GM18858 (cell line): ENCODE measurements around the gene CHRNA4.
"Not testable (repeated sequence)": the region's sequence is repeated elsewhere in the genome, so short reads cannot be mapped to it uniquely, and the experiment has no call there.

Experiments
- ATAC-seq: cut with Tn5 transposase; IDR thresholded peaks from one replicate; pipeline ENCODE4 v1.9.1; 2021; ENCODE audit not compliant: unreplicated experiment

Gene CHRNA4

DNA sequence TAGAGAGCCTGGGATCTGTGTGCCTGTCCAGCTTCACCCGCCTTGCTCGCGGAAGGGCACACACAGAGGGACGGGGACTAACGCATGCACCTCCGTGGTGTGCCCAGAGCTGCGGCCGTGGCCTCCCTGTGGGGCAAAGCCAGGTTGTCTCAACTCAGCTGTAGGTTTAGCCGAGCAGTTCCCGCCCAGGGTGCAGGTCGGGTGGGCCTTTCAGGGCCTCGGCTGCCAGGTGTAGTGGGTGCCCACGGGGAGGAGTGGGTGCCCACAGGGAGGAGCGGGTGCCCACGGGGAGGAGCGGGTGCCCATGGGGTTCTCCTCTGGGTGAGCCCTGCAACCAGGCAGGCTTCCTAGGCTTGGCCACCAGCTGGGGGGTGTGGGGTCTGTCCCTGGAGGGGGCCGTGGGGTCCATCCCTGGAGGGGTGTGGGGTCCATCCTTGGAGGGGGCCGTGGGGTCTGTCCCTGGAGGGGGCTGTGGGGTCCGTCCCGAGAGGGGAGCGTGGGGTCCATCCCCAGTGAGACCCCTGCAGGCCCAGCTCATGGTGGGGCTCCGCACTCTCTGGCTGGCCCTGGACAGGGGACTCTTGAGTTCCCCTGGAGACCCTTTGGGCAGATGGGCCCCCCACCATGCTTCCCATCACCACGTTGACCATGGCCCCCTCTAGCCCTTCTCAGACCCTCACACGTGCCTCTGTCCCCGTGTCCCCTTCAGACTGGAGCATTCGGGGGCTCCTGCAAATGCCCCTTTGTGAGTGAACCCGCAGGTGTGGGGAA is 37.8 kb upstream of the CHRNA4 start:
- ATAC-seq: no peak

DNA sequence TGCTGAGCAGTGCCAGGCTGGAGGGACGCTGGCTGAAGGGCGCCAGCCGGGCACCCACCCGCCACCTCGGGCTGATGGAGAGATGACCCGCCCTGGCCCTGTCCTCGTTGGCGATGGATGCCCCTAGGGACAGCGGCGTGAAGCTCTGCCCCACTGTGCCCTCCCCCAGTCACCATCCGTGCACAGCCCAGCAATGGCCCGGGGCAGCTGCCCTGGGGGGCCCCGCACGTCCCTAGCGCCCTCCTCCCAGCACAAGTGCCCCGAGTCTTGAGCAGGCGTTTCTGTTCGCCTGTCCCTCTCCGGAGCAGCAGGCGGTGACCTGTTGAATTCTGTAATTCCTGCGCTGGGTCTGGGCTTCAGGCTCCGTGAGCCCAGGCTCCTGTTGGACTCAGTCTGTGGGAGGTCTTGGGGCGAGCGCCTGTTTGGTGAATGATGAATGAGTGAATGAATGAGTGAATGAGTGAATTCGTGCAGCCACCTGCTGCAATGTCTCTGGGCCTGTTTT is 36.8 kb upstream of the CHRNA4 start:
- ATAC-seq: no peak

DNA sequence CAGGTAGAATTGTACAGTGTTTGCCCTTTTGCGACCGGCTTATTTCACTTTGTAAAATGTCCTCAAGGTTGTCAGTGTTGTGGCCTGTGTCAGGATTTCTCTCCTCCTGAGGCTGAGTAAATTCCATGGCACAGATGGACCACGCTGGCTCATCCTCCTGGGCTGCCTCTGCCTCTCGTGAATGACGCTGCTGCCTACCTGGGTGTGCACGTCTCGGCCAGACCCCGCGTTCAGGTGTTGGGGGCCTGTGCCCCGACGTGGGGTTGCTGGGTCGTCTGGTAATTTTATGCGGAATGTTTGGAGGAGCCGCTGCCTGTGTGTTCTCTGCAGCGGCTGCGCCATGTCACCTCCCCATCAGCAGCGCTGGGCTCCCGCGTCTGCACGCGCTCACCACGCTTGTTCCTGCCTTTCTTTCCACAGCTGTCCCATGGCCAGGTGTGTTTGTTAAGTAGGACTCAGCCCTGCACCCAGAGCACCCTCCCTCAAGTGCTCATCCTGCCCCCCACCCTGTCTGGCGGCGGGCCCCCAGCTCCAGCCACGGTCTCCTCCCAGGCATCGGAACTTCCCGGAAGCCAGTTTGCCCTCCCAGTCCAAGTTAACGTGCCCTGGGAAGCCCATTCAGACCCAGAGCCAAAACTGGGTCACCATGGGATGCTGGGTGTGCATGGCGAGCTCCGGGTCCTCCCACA is 36.1 kb upstream of the CHRNA4 start:
- ATAC-seq: no peak

DNA sequence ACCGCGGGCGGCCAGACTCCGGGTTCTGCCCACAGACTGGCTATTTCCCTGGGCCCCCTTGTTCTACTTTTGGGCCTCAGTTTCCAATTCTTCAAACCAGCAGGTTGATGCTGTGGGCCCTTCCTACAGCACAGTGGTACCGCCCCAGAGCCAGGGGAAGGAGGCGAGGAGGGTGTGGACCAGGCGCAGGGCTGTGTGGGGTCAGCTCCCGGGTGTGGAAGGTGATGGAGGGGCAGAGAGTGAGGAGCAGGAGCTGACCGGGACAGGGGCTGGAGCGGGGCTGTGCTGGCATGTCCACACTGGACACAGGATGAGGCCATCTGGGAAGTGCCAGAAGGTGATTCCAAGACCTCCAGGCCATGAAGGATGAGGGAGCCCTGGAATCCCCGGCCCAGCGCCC is 35.2 kb upstream of the CHRNA4 start:
- ATAC-seq: no peak

- ATAC-seq: no peak
Measured at GRCh38 chr20:63395723-63396122, 34.6 kb upstream of the CHRNA4 start.

GRCh38 chr20:63394920-63395455 is 33.8 kb upstream of the CHRNA4 start:
- no peak for ATAC-seq

GRCh38 chr20:63394069-63394919 is 33.1 kb upstream of the CHRNA4 start:
- ATAC-seq: no peak

DNA sequence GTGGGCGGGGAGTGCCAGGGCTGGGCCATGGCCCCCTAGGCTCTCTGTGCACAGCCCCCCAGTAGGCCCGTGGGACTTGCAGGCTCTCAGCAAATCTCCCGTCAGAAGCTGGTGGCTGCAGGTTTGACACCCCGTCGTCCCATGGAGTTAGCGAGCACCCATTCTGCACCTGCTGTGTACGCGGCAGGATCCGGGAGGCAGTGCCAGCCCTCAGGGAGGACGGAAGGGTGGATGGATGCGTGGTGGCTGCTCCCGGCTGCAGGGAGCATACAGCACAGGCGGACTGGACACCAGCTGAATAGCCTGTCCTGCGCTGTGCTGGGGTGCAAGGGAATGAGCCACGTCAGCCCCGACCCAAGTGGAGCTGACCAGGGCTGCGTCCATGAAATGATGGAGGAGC is 32.4 kb upstream of the CHRNA4 start:
- no peak for ATAC-seq

- ATAC-seq: no peak
Measured at GRCh38 chr20:63392465-63393365, 31.6 kb upstream of the CHRNA4 start.

DNA sequence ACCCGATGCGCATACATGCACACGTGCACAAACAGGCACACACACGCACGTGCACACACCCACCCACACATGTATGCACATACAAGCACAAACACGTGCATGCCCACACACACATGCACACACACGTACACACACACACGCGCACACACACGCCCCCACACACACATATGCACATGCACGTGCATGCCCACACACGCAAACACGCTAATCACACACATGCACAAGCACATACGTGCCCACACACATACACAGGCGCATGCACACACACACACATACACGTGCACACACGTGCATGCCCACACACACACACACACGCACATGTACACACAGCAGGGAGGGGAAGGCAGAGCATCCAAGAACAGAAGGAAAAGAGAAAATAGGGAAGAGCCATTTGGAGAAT is 26.8 kb upstream of the CHRNA4 start:
- ATAC-seq: no peak

- ATAC-seq: no peak
Measured at GRCh38 chr20:63387393-63387792, 26.2 kb upstream of the CHRNA4 start.

DNA sequence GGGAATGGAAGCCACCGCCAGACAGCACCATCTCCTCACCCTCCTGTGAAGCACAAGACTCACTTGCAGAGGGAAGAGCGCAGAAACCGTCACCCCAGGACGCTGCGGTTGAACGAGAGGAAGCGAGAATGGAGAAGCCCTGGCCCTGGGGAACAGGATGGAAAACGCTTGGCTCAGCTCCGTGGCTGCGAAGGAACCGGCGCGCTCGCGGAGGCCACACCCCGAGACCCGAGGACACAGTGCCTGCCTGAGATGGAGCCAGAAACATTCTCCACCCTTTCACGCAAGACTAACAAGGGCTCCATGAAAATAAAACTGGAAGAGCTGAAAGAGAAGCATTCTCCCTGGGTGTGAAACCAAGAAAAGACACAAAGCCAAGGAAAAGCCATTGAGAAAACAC is 25.3 kb upstream of the CHRNA4 start:
- ATAC-seq: no peak

GRCh38 chr20:63385819-63386218 is 24.7 kb upstream of the CHRNA4 start:
- no peak for ATAC-seq

DNA sequence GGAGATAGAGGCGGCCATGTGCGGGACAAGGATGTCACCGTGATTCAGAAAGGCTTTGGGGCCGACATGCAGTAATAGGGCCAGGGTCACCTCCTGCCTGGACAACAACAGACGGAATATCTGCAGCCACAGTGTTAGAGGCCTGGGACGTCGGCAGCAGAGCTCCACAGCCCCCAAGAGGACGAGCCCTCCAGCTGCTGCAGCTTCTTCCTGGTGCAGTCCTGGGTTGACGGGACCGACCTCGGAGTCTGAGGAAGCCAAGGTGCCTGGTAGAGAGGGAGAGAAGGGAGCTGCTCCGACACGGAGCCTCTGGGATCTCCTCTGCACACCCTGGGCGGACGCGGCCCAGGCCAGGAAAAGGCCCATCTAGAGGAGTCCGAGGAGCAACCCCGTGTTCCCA is 23.2 kb upstream of the CHRNA4 start:
- ATAC-seq: no peak

GRCh38 chr20:63383556-63383955 is 22.4 kb upstream of the CHRNA4 start:
- ATAC-seq: no peak

GRCh38 chr20:63382551-63383300 is 21.6 kb upstream of the CHRNA4 start:
- no peak for ATAC-seq

DNA sequence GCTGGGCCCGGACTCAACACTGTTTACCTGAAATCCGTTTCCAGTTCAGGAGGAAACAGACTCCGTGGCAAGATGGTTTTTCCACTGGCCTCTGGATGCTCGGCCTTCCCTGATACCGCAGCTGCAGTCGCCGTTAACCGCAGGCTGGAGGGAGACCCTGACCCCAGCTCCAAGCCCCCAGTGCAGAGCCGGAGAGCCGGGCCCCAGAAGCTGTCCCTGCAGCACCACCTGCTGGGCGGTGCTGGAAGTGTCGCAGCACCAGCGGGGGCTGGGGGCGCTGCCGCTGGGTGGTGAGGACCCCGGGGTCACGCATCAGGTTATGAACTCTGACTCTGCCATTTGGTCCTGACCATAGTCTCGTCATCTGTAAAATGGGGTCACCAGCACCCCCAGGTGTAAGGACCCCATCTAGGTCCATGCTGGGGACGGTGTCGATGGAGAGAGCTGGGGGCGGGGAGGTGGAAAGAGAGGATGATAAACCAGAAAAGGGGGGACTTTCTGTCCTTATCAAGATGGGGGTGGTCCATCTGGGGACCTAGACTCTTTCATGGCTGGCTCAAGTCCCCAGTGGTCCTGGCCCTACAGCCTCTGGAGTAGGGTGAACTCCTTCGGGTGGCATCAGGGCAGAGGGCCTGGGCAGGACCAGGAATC is 20.8 kb upstream of the CHRNA4 start:
- ATAC-seq: no peak

- no peak for ATAC-seq
Measured at GRCh38 chr20:63380346-63380870, 19.3 kb upstream of the CHRNA4 start.

- not testable (repeated sequence) for ATAC-seq
Measured at GRCh38 chr20:63379872-63380271, 18.7 kb upstream of the CHRNA4 start.
